Fibroblast of lung (primary cell): ENCODE results near the gene THSD7B.

ENCODE experiments used
- CTCF ChIP-seq, 2 donors: IDR thresholded peaks in 1 of 2; conservative IDR thresholded peaks in 1 of 2; 1 replicate in 1 of 2; 2 replicates in 1 of 2; pipeline ENCODE4 v1.5.1; 2011 to 2012; ENCODE audit warnings: low read length in 2 of 2, control low read depth in 1 of 2, inconsistent platforms in 1 of 2, low read depth in 1 of 2, mild to moderate bottlenecking in 1 of 2
- EZH2 ChIP-seq: IDR thresholded peaks from 2 replicates; pipeline ENCODE4 v1.5.1; 2012; ENCODE audit warnings: low read length, control low read depth, mild to moderate bottlenecking; ENCODE audit errors: missing control alignments

- TF ChIP-seq CTCF (conservative IDR thresholded peaks at IDR 0.05 in 1 of 2, IDR thresholded peaks at IDR 0.05 in 1 of 2; ENCODE audit: low read depth in 1 of 2, low read length in 2 of 2), result no peak
- no peak for TF ChIP-seq EZH2
These were observed 890.5 kb downstream of the THSD7B start for GRCh38 chr2:137655814-137656213.
